ENCODE measurements around the gene IL4.

IL4 gene

GRCh38 chr5:132695956-132696355 is 22.2 kb downstream of the IL4 start:
- no peak for DNase-seq (ENCODE audit: low spot score)

GRCh38 chr5:132704875-132705274 is 31.1 kb downstream of the IL4 start:
- no peak for DNase-seq (ENCODE audit: low spot score)

GRCh38 chr5:132708645-132709044 is 34.9 kb downstream of the IL4 start:
- no peak for DNase-seq (ENCODE audit: low spot score)

- no peak for DNase-seq (ENCODE audit: low spot score)
These were observed 40.9 kb downstream of the IL4 start for GRCh38 chr5:132714456-132715307.

DNA sequence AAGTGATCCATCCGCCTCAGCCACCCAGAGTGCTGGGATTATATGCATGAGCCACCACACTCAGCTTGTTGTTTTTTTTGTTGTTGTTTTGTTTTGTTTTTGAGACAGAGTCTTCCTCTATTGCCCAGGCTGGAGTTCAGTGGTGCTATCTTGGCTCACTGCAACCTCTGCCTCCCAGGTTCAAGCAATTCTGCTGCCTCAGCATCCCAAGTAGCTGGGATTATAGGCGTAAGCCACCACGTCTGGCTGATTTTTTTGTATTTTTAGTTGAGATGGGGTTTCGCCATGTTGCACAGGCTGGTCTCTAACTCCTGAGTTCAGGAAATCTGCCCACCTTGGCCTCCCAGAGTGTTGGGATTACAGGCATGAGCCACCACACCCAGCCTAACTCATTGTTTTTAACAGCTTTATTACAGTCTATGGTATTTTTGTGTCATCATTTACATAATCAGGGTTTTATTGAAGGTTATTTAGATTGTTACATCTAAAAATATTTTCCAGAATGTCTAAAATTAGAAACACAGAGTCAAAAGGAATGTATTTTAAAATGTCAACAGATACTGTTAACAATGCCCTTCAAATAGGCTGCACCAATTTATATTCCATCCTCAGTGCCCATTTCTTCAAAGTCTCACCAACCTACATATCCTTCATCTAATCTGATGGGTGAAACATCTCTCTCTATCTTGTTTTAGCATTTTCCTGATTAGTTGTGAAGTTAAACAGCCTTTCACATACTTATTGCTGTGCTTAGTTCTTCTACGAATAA is 44.9 kb downstream of the IL4 start:
- no peak for DNase-seq (ENCODE audit: low spot score)

GRCh38 chr5:132725745-132726144 is 52.0 kb downstream of the IL4 start:
- DNase-seq (ENCODE audit: low spot score), result no peak

- no peak for DNase-seq (ENCODE audit: low spot score)
These were observed 56.1 kb downstream of the IL4 start for GRCh38 chr5:132729896-132730295.

All from HuH-7 (cell line).